HFFc6 (cell line): ENCODE results near the gene ERBB4. TPM values are rescaled to one million over a fixed set of nuclear protein-coding genes. Genes with fewer than 3 reads are reported as not detected.
"Not testable (repeated sequence)": the region's sequence is repeated elsewhere in the genome, so short reads cannot be mapped to it uniquely, and the experiment has no call there.

Experiments
- DNase-seq: peaks from one replicate; pipeline ENCODE4 v3.0.0-alpha.2; 2018
- H3K27ac Mint-ChIP-seq: 2 replicates; pipeline ENCODE4 v1.8.0; 2020; ENCODE audit warnings: mild to moderate bottlenecking, mixed read lengths
- H3K27me3 Mint-ChIP-seq: 2 replicates; pipeline ENCODE4 v1.8.0; 2021; ENCODE audit warnings: mild to moderate bottlenecking, moderate library complexity, mixed read lengths; ENCODE audit not compliant: insufficient read depth
- H3K36me3 Mint-ChIP-seq: 2 replicates; pipeline ENCODE4 v1.8.0; 2021; ENCODE audit warnings: low read depth, mixed read lengths
- H3K4me1 Mint-ChIP-seq: 2 replicates; pipeline ENCODE4 v1.8.0; 2020; ENCODE audit warnings: low read depth, mixed read lengths
- H3K4me3 Mint-ChIP-seq: 2 replicates; pipeline ENCODE4 v1.8.0; 2020; ENCODE audit warnings: mild to moderate bottlenecking, moderate library complexity, mixed read lengths
- H3K9me3 Mint-ChIP-seq: 2 replicates; pipeline ENCODE4 v1.8.0; 2020; ENCODE audit warnings: mild to moderate bottlenecking, mixed read lengths
- total RNA-seq, 6 experiments: library from RNA; stranded (reverse); fragmentation: NEBNext Ultra II Directional; extraction: Animal tissue kit (Norgen Biotek cat#: 25700); gene quantifications; 2 replicates in 1 of 6; 3 replicates in 5 of 6; pipeline ENCODE4 v1.2.3, GENCODE V29; 2021
- TF ChIP-seq, protein P1 (sequence below): fragments of 200-600 bp; sonication (generic); IDR thresholded peaks from 2 replicates; pipeline ENCODE4 v1.5.0; 2021; ENCODE audit warnings: antibody characterized with exemption, mild to moderate bottlenecking

ERBB4 gene
- total RNA-seq, 6 experiments from 2014 or later: not detected

DNA sequence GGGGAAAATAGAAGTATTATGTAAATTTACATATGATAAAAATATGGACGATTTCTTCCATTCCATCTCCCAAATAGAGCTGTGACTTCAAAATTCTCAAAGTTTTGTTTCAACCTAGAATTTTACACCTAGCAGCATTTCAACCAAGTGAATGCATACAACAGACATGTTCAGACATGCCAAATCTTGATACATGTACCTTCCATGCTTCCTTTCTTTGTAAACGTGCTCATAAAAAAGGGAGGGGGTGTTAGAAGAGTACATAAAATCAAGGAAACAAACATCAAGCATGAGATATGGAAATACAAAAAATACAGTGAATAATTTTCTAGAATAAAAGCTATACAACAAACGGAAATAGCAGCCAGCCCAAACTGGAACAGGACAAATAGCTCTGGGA, 974.2 kb downstream of the ERBB4 start:
- Mint-ChIP-seq H3K4me3 (no peak overlapping the region), H3K36me3 (no peaks in the 10 kb centered on the region), H3K4me1 (no peaks in the 10 kb centered on the region), H3K9me3 (peaks cover 32% of the 10 kb centered on the region), H3K27ac (no peak overlapping the region), H3K27me3 (peaks cover 1% of the 10 kb centered on the region; the same call in 1 of the 2 replicates)
- TF ChIP-seq, protein P1, sequence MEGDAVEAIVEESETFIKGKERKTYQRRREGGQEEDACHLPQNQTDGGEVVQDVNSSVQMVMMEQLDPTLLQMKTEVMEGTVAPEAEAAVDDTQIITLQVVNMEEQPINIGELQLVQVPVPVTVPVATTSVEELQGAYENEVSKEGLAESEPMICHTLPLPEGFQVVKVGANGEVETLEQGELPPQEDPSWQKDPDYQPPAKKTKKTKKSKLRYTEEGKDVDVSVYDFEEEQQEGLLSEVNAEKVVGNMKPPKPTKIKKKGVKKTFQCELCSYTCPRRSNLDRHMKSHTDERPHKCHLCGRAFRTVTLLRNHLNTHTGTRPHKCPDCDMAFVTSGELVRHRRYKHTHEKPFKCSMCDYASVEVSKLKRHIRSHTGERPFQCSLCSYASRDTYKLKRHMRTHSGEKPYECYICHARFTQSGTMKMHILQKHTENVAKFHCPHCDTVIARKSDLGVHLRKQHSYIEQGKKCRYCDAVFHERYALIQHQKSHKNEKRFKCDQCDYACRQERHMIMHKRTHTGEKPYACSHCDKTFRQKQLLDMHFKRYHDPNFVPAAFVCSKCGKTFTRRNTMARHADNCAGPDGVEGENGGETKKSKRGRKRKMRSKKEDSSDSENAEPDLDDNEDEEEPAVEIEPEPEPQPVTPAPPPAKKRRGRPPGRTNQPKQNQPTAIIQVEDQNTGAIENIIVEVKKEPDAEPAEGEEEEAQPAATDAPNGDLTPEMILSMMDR: no peak
- no peak for DNase-seq

DNA sequence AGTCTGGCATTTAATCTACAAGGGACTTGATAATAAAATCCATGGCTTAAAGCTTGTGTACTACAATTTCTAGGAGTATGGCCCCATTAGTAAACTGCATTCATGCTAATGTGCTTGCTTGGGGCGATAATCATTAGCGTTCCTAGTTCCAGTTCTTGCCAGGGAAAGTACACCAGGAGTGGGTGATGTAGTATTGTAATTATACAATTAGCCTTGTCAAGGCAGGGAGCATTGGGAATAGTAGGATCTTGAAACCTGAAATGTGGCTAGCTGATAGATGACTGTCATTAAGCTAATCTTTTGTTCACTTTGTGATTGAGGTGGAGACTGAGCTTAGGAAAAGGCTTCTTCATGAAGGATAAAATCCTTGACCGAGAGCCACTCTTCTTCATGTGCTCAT, 993.0 kb downstream of the ERBB4 start:
- no peak for DNase-seq
- no peak overlapping the region for H3K27ac Mint-ChIP-seq
- H3K36me3 Mint-ChIP-seq: no peaks in the 10 kb centered on the region; the same call in 1 of the 2 replicates
- no peak overlapping the region for H3K4me3 Mint-ChIP-seq
- H3K9me3 Mint-ChIP-seq: peaks cover 29% of the 10 kb centered on the region
- no peaks in the 10 kb centered on the region for H3K4me1 Mint-ChIP-seq
- H3K27me3 Mint-ChIP-seq: no peaks in the 10 kb centered on the region
- TF ChIP-seq, protein P1: no peak

DNA sequence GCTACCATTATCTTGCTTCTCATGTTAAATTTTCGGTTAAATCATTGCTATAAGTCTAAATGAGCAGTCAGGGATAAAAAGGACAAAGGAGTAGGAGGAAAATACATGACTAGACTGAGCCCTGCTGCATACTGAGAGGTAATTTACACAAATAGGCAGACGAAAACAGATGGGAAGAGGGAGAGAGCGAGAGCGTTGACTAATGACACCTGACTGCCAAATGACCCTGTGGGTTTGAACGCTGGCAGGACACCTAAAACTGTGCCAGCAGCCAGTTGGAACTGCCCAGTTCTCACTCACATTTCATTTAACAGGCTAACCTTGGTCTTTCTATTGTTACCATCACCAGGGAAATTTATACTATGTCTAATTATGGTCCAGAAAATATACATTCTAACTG, 1004.0 kb downstream of the ERBB4 start:
- DNase-seq: no peak
- TF ChIP-seq, protein P1: no peak
- Mint-ChIP-seq H3K9me3 (peaks cover 18% of the 10 kb centered on the region), H3K4me3 (no peak overlapping the region), H3K36me3 (no peaks in the 10 kb centered on the region; the same call in 1 of the 2 replicates), H3K4me1 (no peaks in the 10 kb centered on the region), H3K27ac (no peak overlapping the region), H3K27me3 (no peaks in the 10 kb centered on the region)

DNA sequence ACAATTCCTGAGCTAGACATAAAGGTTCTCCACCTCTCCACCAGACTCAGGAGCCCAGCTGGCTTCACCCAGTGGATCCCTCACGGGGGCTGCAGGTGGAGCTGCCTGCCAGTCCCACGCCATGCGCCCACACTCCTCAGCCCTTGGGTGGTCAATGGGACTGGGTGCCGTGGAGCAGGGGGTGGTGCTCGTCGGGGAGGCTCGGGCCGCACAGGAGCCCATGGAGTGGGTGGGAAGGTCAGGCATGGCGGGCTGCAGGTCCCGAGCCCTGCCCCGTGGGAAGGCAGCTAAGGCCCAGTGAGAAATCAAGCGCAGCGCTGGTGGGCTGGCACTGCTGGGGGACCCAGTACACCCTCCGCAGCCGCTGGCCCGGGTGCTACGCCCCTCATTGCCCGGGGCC, 1014.4 kb downstream of the ERBB4 start:
- not testable (repeated sequence) for H3K27me3 Mint-ChIP-seq, DNase-seq, H3K27ac Mint-ChIP-seq, H3K4me1 Mint-ChIP-seq, H3K36me3 Mint-ChIP-seq, H3K4me3 Mint-ChIP-seq
- peaks cover 44% of the 10 kb centered on the region for H3K9me3 Mint-ChIP-seq

DNA sequence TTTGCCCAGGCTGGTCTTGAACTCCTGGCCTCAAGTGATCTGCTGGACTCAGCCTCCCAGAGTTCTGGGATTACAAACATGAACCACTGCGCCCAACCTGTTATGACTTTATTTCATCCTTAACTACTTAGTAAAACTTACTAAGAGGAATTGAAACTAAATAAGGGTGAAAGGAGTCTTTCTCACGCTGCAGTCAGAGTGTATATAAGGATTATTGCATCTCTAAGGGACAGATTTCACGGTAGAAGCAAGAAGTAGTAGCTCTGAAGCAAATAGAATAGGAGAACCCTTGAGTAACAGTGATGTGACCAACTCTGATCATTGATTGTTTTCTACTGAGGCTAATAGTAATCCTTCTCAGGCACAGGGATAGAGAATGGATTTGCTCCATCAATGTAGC, 1022.1 kb downstream of the ERBB4 start:
- TF ChIP-seq, protein P1: no peak
- peaks cover 2% of the 10 kb centered on the region; the same call in 1 of the 2 replicates for H3K27me3 Mint-ChIP-seq
- H3K4me3 Mint-ChIP-seq: no peak overlapping the region
- H3K27ac Mint-ChIP-seq: no peak overlapping the region
- H3K9me3 Mint-ChIP-seq: peaks cover 51% of the 10 kb centered on the region
- H3K4me1 Mint-ChIP-seq: no peaks in the 10 kb centered on the region
- H3K36me3 Mint-ChIP-seq: peaks cover 6% of the 10 kb centered on the region
- no peak for DNase-seq

DNA sequence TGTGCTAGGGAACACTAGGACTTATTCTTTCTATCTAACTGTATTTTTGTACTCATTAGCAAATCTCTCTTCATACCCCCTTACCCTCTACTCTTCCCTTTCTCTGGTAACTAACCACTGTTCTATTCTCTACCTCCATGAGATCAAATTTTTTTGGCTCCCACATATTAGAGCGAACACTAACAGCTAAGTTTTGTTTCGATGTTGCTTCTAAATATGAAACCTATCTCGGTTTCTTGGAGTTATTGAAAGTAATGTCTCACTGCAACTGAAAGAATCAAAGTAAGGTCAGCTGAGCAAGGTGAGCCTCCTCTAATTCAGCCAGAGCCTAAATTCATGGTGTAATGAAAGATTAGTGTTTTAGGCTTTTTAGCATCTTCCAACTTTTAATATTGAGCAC, 1024.6 kb downstream of the ERBB4 start:
- no peak overlapping the region for H3K27ac Mint-ChIP-seq
- peaks cover 56% of the 10 kb centered on the region for H3K9me3 Mint-ChIP-seq
- TF ChIP-seq, protein P1: no peak
- H3K27me3 Mint-ChIP-seq: peaks cover 2% of the 10 kb centered on the region; the same call in 1 of the 2 replicates
- DNase-seq: no peak
- H3K4me3 Mint-ChIP-seq: no peak overlapping the region
- H3K36me3 Mint-ChIP-seq: peaks cover 6% of the 10 kb centered on the region
- H3K4me1 Mint-ChIP-seq: no peaks in the 10 kb centered on the region
